BJ (cell line): ENCODE measurements around the gene XXYLT1. TPM values are rescaled to one million over a fixed set of nuclear protein-coding genes. Genes with fewer than 3 reads are reported as not detected.

Experiments
- CTCF ChIA-PET: fragments of 350-600 bp; formaldehyde crosslinking; extraction: SDS; loops from one replicate; lab custom pipeline; 2021; ENCODE audit warnings: antibody characterized with exemption, inconsistent platforms; lab: Yijun Ruan, JAX
- POLR2A ChIA-PET: fragments of 300-600 bp; sonication (Branson Sonifier 250); formaldehyde crosslinking; extraction: SDS; loops from one replicate; lab custom pipeline; 2021; ENCODE audit warnings: antibody characterized with exemption; lab: Charles Lee
- DNase-seq: peaks from one replicate; pipeline ENCODE4 v3.0.0-alpha.2; 2011; ENCODE audit warnings: low read depth
- H3K27me3 ChIP-seq: 2 replicates; pipeline ENCODE4 v1.6.0; 2011; ENCODE audit warnings: low read length; ENCODE audit not compliant: control insufficient read depth, insufficient read depth
- H3K36me3 ChIP-seq: 2 replicates; pipeline ENCODE4 v1.5.1; 2011; ENCODE audit warnings: low read length; ENCODE audit not compliant: control insufficient read depth, insufficient read depth
- H3K4me3 ChIP-seq: 2 replicates; pipeline ENCODE4 v1.5.1; 2011; ENCODE audit warnings: low read depth, mild to moderate bottlenecking, control low read depth, low read length
- CTCF ChIP-seq: IDR thresholded peaks from 2 replicates; pipeline ENCODE4 v1.5.1; 2011; ENCODE audit warnings: low read depth, mild to moderate bottlenecking, control low read depth, inconsistent platforms, low read length, moderate library complexity; ENCODE audit not compliant: insufficient read depth
- polyA plus RNA-seq: library from polyadenylated mRNA; depleted of rRNA; stranded (reverse); fragments of >200 nt; gene quantifications from 2 replicates; pipeline ENCODE4 v1.2.3, GENCODE V29; 2011

The XXYLT1 gene
- polyA plus RNA-seq, 1 experiment, result 33.5 TPM

GRCh38 chr3:195128255-195129071, 142.5 kb downstream of the XXYLT1 start:
- ChIA-PET POLR2A (no interaction called here), CTCF (interaction anchor here (2.7 kb wide), 1 partner anchor 446 kb away, joined by 8 read pairs; no protein-coding TSS in a partner anchor)
- no peak for DNase-seq
- Histone ChIP-seq H3K4me3 (no peak overlapping the region), H3K27me3 (no peaks in the 10 kb centered on the region), H3K36me3 (no peaks in the 10 kb centered on the region)
- TF ChIP-seq CTCF, result no peak

GRCh38 chr3:195126056-195126605, 144.8 kb downstream of the XXYLT1 start:
- DNase-seq, result no peak
- Histone ChIP-seq H3K27me3 (no peaks in the 10 kb centered on the region), H3K36me3 (no peaks in the 10 kb centered on the region), H3K4me3 (no peak overlapping the region)
- CTCF ChIA-PET, result interaction anchor here (0.9 kb wide), 1 partner anchor 12 kb away, joined by 3 read pairs; no protein-coding TSS in a partner anchor
- no peak for TF ChIP-seq CTCF
- POLR2A ChIA-PET, result no interaction called here

- no peak for TF ChIP-seq CTCF
- POLR2A ChIA-PET, result no interaction called here
- DNase-seq, result no peak
Observed at GRCh38 chr3:195125646-195126045, 145.3 kb downstream of the XXYLT1 start.

GRCh38 chr3:195124378-195124992, 146.5 kb downstream of the XXYLT1 start:
- CTCF ChIA-PET, result no interaction called here
- no peaks in the 10 kb centered on the region for H3K27me3 ChIP-seq
- TF ChIP-seq CTCF, result no peak

More at GRCh38 chr3:195125646-195126045, 145.3 kb downstream of the XXYLT1 start:
- Histone ChIP-seq H3K4me3 (no peak overlapping the region), H3K36me3 (no peaks in the 10 kb centered on the region), H3K27me3 (no peaks in the 10 kb centered on the region)
- CTCF ChIA-PET, result interaction anchor here (0.8 to 0.9 kb wide), 2 partner anchors 13 to 443 kb away, joined by 3 read pairs; no protein-coding TSS in a partner anchor

GRCh38 chr3:195123281-195123691, 147.7 kb downstream of the XXYLT1 start:
- ChIA-PET CTCF (interaction anchor here (1.2 kb wide), 1 partner anchor 16 kb away, joined by 4 read pairs; no protein-coding TSS in a partner anchor), POLR2A (no interaction called here)
- no peak for DNase-seq
- Histone ChIP-seq H3K27me3 (no peaks in the 10 kb centered on the region), H3K36me3 (no peaks in the 10 kb centered on the region), H3K4me3 (no peak overlapping the region)
- TF ChIP-seq CTCF, result no peak; the same call in 1 of the 2 replicates

More at GRCh38 chr3:195124378-195124992, 146.5 kb downstream of the XXYLT1 start:
- no peak overlapping the region for H3K4me3 ChIP-seq
- POLR2A ChIA-PET, result no interaction called here
- no peak for DNase-seq
- H3K36me3 ChIP-seq, result no peaks in the 10 kb centered on the region
